Subcutaneous adipose tissue (tissue), 4 donors: ENCODE data around the gene CXCR2. TPM values are rescaled to one million over a fixed set of nuclear protein-coding genes. Genes with fewer than 3 reads are reported as not detected.

Experiments used
- total RNA-seq, 4 donors: library from RNA; depleted of rRNA; stranded (reverse); fragments of >200 nt; gene quantifications; one replicate each; pipeline ENCODE4 v1.1.0, GENCODE V29; 2016
- TF ChIP-seq, protein P1 (sequence below): fragments of 450-650 bp; IDR thresholded peaks from one replicate; pipeline ENCODE4 v1.5.1; 2016; ENCODE audit warnings: low read depth, mild to moderate bottlenecking, control low read depth, antibody characterized with exemption, moderate library complexity

CXCR2 gene
- total RNA-seq, 4 donors from 2014 or later = 0.34 to 3.0 (median 1.6) TPM; not detected in 1

GRCh38 chr2:218083352-218083676 lies 42.5 kb upstream of the CXCR2 start:
- TF ChIP-seq, protein P1, sequence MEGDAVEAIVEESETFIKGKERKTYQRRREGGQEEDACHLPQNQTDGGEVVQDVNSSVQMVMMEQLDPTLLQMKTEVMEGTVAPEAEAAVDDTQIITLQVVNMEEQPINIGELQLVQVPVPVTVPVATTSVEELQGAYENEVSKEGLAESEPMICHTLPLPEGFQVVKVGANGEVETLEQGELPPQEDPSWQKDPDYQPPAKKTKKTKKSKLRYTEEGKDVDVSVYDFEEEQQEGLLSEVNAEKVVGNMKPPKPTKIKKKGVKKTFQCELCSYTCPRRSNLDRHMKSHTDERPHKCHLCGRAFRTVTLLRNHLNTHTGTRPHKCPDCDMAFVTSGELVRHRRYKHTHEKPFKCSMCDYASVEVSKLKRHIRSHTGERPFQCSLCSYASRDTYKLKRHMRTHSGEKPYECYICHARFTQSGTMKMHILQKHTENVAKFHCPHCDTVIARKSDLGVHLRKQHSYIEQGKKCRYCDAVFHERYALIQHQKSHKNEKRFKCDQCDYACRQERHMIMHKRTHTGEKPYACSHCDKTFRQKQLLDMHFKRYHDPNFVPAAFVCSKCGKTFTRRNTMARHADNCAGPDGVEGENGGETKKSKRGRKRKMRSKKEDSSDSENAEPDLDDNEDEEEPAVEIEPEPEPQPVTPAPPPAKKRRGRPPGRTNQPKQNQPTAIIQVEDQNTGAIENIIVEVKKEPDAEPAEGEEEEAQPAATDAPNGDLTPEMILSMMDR = no peak

DNA sequence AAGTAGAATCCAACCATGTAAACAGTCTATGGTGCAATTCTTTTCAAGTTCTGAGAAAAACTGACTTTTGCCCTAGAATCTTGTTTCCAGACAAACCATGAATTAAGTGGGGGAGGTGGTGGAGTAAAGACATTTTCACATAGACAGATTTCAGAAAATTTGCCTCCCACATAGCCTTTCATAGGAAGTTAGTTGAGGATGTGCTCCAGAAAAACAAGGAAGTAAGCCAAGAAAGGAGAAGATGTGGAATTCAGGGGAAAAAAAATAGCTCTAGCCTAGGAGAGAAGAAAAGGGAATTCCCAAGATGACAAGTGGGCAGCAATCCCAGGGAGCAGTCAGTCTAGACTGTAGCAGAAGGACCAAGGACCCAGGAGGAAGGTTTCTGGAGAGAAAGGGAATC lies 39.4 kb upstream of the CXCR2 start:
- TF ChIP-seq, protein P1 = no peak

DNA sequence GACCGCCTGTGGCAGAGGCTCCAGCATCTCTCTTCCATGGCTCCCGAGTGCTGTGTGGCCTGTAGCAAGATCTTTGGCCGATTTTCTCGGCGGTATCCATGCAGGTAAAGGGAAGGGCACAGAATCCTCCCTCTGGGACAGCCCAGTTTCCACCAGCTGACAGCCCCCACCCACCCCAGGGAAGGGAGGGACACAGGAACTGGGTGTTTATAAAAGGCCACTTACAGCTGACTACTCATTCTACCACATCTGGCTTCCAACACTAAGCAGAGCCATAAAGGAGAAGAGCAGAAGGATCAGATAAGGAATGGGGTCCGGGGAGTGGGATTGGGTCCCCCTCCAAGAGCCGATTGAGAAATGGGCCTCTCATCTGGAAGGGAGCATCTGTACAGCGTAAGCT lies 36.6 kb upstream of the CXCR2 start:
- TF ChIP-seq, protein P1 = no peak

- TF ChIP-seq, protein P1 = no peak
Measured at GRCh38 chr2:218091746-218092145, 34.1 kb upstream of the CXCR2 start.

DNA sequence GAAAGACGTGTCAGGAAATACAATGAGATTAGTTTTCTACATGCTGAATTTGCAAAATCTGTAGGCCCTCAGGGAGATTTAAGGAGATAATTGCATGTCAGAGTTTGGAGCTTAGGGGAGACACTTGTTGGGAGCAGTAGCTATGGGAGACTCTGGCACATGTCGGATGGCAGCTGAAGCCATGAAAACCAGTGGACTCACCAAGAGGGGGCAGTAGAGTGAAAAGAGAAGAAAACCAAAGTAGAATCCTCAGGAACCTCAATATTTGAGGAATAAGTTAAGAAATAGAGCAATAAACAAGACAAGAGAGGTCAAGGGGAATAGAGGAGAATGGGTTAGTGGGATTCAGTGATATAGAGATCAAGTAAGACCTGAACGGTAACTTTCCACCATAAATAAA lies 31.9 kb upstream of the CXCR2 start:
- TF ChIP-seq, protein P1 = no peak

DNA sequence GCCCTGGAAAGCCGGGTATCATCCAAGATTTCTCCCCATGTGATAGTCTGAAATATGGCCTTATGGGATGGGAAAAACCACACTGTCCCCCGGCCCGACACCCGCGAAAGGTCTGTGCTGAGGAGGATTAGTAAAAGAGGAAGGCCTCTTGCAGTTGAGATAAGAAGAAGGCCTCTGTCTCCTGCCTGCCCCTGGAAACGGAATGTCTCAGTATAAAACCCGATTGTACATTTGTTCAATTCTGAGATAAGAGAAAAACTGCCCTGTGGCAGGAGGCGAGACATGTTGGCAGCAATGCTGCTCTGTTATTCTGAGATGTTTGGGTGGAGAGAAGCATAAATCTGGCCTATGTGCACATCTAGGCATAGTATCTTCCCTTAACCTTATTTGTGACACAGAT lies 30.0 kb upstream of the CXCR2 start:
- TF ChIP-seq, protein P1 = no peak

- TF ChIP-seq, protein P1 = no peak
Measured at GRCh38 chr2:218097975-218098374, 27.9 kb upstream of the CXCR2 start.
